Transverse colon (tissue), 4 donors: ENCODE measurements around the gene TRPM1. TPM values are rescaled to one million over a fixed set of nuclear protein-coding genes. Genes with fewer than 3 reads are reported as not detected.

Source experiments
- DNase-seq: peaks from one replicate; pipeline ENCODE4 v3.0.0-alpha.2; 2019
- H3K27ac ChIP-seq, 4 donors: fragments of 200-600 bp; sonication (generic); 2 replicates each; pipeline ENCODE4 v1.5.1; 2016 to 2018; ENCODE audit warnings: inconsistent platforms in 4 of 4
- H3K27me3 ChIP-seq: fragments of 200-600 bp; sonication (generic); 2 replicates; pipeline ENCODE4 v1.5.1; 2017; ENCODE audit warnings: inconsistent platforms
- H3K36me3 ChIP-seq, 4 donors: fragments of 200-600 bp; sonication (generic); 2 replicates each; pipeline ENCODE4 v1.5.1; 2017 to 2019; ENCODE audit warnings: inconsistent platforms in 4 of 4
- H3K4me1 ChIP-seq, 4 donors: fragments of 200-600 bp; sonication (generic); 2 replicates each; pipeline ENCODE4 v1.5.1; 2017 to 2020; ENCODE audit warnings: inconsistent platforms in 4 of 4
- H3K4me3 ChIP-seq, 4 donors: fragments of 200-600 bp; sonication (generic); 1 replicate in 1 of 4; 2 replicates in 3 of 4; pipeline versions ENCODE4 v1.5.1 to v1.6.1; 2017 to 2019; ENCODE audit warnings: inconsistent platforms in 4 of 4
- H3K9me3 ChIP-seq, 2 donors: fragments of 200-600 bp; sonication (generic); 2 replicates each; pipeline ENCODE4 v1.5.1; 2017 to 2019; ENCODE audit warnings: inconsistent platforms in 2 of 2
- CTCF ChIP-seq, 5 experiments: fragments of 200-600 bp in 3 of 5; fragments of 450-650 bp in 2 of 5; sonication (generic) in 3 of 5; IDR thresholded peaks; 1 replicate in 2 of 5; 2 replicates in 3 of 5; pipeline ENCODE4 v1.5.1; 2016 to 2017; ENCODE audit warnings: antibody characterized with exemption in 5 of 5, inconsistent platforms in 3 of 5, mild to moderate bottlenecking in 2 of 5, moderate library complexity in 1 of 5
- EP300 ChIP-seq: sonication (generic); formaldehyde crosslinking; IDR thresholded peaks from one replicate; pipeline ENCODE4 v1.6.1; 2017; ENCODE audit warnings: antibody characterized with exemption, low read depth
- POLR2A ChIP-seq: fragments of 450-650 bp; IDR thresholded peaks from one replicate; pipeline ENCODE4 v1.6.1; 2016; ENCODE audit warnings: antibody characterized with exemption, mild to moderate bottlenecking, moderate library complexity
- POLR2AphosphoS5 ChIP-seq, 3 donors: sonication (generic); formaldehyde crosslinking; IDR thresholded peaks; one replicate each; pipeline ENCODE4 v1.6.1; 2016; ENCODE audit warnings: antibody characterized with exemption in 3 of 3
- whole genome bisulfite sequencing, 2 donors: methylation state at CpG; one replicate each; pipeline ENCODE4 v1.1.5; 2018; ENCODE audit warnings: low coverage in 1 of 2; 5-methylcytosine and 5-hydroxymethylcytosine counted together
- in situ Hi-C, 4 donors: fragments of 200-750 bp; cut with MboI; loops; one replicate each; pipeline versions ENCODE4 v1.15.0 to v1.15.1; 2017; ENCODE audit warnings: low sequenced_read_pairs in 3 of 4, low pct_ligation_motif_present in 1 of 4, low pct_unique_long_range_greater_than_20kb in 1 of 4
- intact Hi-C: fragments of 100-400 bp; cut with DNase I; formaldehyde crosslinking; loops from one replicate; pipeline ENCODE4 v1.15.1; 2023; ENCODE audit warnings: low total_unique reads
- total RNA-seq, 4 donors: library from RNA; depleted of rRNA; stranded (reverse); fragments of >200 nt; gene quantifications; one replicate each; pipeline ENCODE4 v1.1.0, GENCODE V29; 2016

The TRPM1 gene
- total RNA-seq, 4 donors from 2014 or later: not detected

GRCh38 chr15:31041610-31042009 lies 59.9 kb downstream of the TRPM1 start:
- TF ChIP-seq POLR2AphosphoS5 (IDR thresholded peaks at IDR 0.05): no peak
- TF ChIP-seq CTCF (IDR thresholded peaks at IDR 0.05): no peak
- TF ChIP-seq POLR2A: no peak
- no peak for TF ChIP-seq EP300
- Histone ChIP-seq H3K4me1 (no peaks in the 10 kb centered on the region), H3K27ac (no peak overlapping the region), H3K9me3 (no peaks in the 10 kb centered on the region), H3K36me3 (no peaks in the 10 kb centered on the region), H3K4me3 (no peak overlapping the region), H3K27me3 (no peaks in the 10 kb centered on the region)
- intact Hi-C loops (no loop called here), in situ Hi-C loops (no loop called here)
- 91 to 93% methylated on average over 2 to 4 of the region's 4 CpGs for WGBS, 2 donors
- no peak for DNase-seq

GRCh38 chr15:31040611-31041010 lies 60.9 kb downstream of the TRPM1 start:
- Histone ChIP-seq H3K27me3 (no peaks in the 10 kb centered on the region), H3K4me1 (no peaks in the 10 kb centered on the region), H3K4me3 (no peak overlapping the region), H3K27ac (no peak overlapping the region), H3K36me3 (no peaks in the 10 kb centered on the region), H3K9me3 (no peaks in the 10 kb centered on the region)
- TF ChIP-seq CTCF (IDR thresholded peaks at IDR 0.05): no peak
- TF ChIP-seq POLR2AphosphoS5 (IDR thresholded peaks at IDR 0.05): no peak
- TF ChIP-seq POLR2A: no peak
- no peak for TF ChIP-seq EP300
- intact Hi-C loops: no loop called here
- WGBS, 2 donors: 89 to 100% methylated on average over 5 to 8 of the region's 8 CpGs
- no peak for DNase-seq
- in situ Hi-C loops: no loop called here

- WGBS, 2 donors: 93% methylated on average over 16 of the region's 16 CpGs; no CpG with 5 or more reads in 1 of the 2 donors
- Histone ChIP-seq H3K27me3 (no peaks in the 10 kb centered on the region), H3K9me3 (no peaks in the 10 kb centered on the region), H3K4me3 (no peak overlapping the region), H3K36me3 (no peaks in the 10 kb centered on the region), H3K27ac (no peak overlapping the region), H3K4me1 (no peaks in the 10 kb centered on the region)
- DNase-seq: no peak
- in situ Hi-C loops: no loop called here
- intact Hi-C loops: no loop called here
- no peak for TF ChIP-seq EP300
- TF ChIP-seq CTCF (IDR thresholded peaks at IDR 0.05): no peak
- no peak for TF ChIP-seq POLR2A
- no peak for TF ChIP-seq POLR2AphosphoS5 (IDR thresholded peaks at IDR 0.05)
These were observed 61.6 kb downstream of the TRPM1 start for GRCh38 chr15:31039961-31040360.

- no peak for TF ChIP-seq CTCF (IDR thresholded peaks at IDR 0.05)
- no peak for TF ChIP-seq EP300
- no peak for TF ChIP-seq POLR2AphosphoS5 (IDR thresholded peaks at IDR 0.05)
- TF ChIP-seq POLR2A: no peak
- no peaks in the 10 kb centered on the region for H3K4me1 ChIP-seq
- intact Hi-C loops: no loop called here
- no peaks in the 10 kb centered on the region for H3K9me3 ChIP-seq
- WGBS, 2 donors: 86 to 90% methylated on average over 10 of the region's 10 CpGs
- no peaks in the 10 kb centered on the region for H3K27me3 ChIP-seq
- in situ Hi-C loops: no loop called here
- DNase-seq: no peak
- H3K36me3 ChIP-seq: no peaks in the 10 kb centered on the region
- H3K4me3 ChIP-seq: no peak overlapping the region
- H3K27ac ChIP-seq: no peak overlapping the region
These were observed 63.6 kb downstream of the TRPM1 start for GRCh38 chr15:31037731-31038477.
